A673 (cell line): Measurements from ENCODE around the gene ZNF577. TPM values are rescaled to one million over a fixed set of nuclear protein-coding genes. Genes with fewer than 3 reads are reported as not detected.
"Not testable (repeated sequence)": the region's sequence is repeated elsewhere in the genome, so short reads cannot be mapped to it uniquely, and the experiment has no call there.

Experiments used
- BruUV-seq: library from RNA; stranded (reverse); fragments of 400-500 nt; replicated peaks from 2 replicates; lab custom pipeline; 2021; lab: Mats Ljungman, UMichigan
- CTCF ChIA-PET: fragments of 300-600 bp; sonication (Branson Sonifier 250); formaldehyde crosslinking; loops from one replicate; lab custom pipeline; 2022; ENCODE audit warnings: antibody characterized with exemption; lab: Charles Lee
- POLR2A ChIA-PET: fragments of 300-600 bp; sonication (Branson Sonifier 250); formaldehyde crosslinking; loops from one replicate; lab custom pipeline; 2022; ENCODE audit warnings: antibody characterized with exemption; ENCODE audit not compliant: low non-redundant PET; lab: Charles Lee
- DNase-seq: peaks from one replicate; pipeline ENCODE4 v3.0.0-alpha.2; 2015; ENCODE audit warnings: low spot score
- H3K27ac ChIP-seq: fragments of 200-600 bp; sonication (generic); 2 replicates; pipeline ENCODE4 v1.5.1; 2016; ENCODE audit warnings: mixed run types, low read depth, mild to moderate bottlenecking, mixed read lengths, antibody characterized with exemption, low read length; ENCODE audit not compliant: poor library complexity, severe bottlenecking
- H3K27me3 ChIP-seq: fragments of 200-600 bp; sonication (generic); replicated peaks from 2 replicates; pipeline ENCODE4 v1.6.1; 2017; ENCODE audit warnings: mixed run types, low read depth, mild to moderate bottlenecking, mixed read lengths, antibody characterized with exemption, low read length; ENCODE audit not compliant: insufficient read depth, poor library complexity
- H3K36me3 ChIP-seq: fragments of 200-600 bp; sonication (generic); 2 replicates; pipeline ENCODE4 v1.6.1; 2016; ENCODE audit warnings: mixed run types, mild to moderate bottlenecking, mixed read lengths, antibody characterized with exemption, low read length; ENCODE audit not compliant: insufficient read depth, poor library complexity, severe bottlenecking
- H3K4me1 ChIP-seq: fragments of 200-600 bp; sonication (generic); 2 replicates; pipeline ENCODE4 v1.6.1; 2017; ENCODE audit warnings: mixed run types, mild to moderate bottlenecking, mixed read lengths, antibody characterized with exemption, low read length; ENCODE audit not compliant: insufficient read depth, poor library complexity, severe bottlenecking
- H3K4me3 ChIP-seq: fragments of 200-600 bp; sonication (generic); 2 replicates; pipeline ENCODE4 v1.5.1; 2016; ENCODE audit warnings: low read depth, mixed run types, mild to moderate bottlenecking, mixed read lengths, low read length; ENCODE audit not compliant: poor library complexity, severe bottlenecking
- H3K9me3 ChIP-seq: fragments of 200-600 bp; sonication (generic); 2 replicates; pipeline ENCODE4 v1.6.1; 2016; ENCODE audit warnings: mixed run types, low read depth, mild to moderate bottlenecking, mixed read lengths, antibody characterized with exemption, low read length; ENCODE audit not compliant: poor library complexity, severe bottlenecking
- EZH2 ChIP-seq: fragments of 200-600 bp; sonication (generic); IDR thresholded peaks from 2 replicates; pipeline ENCODE4 v1.6.1; 2017; ENCODE audit warnings: borderline replicate concordance, low read depth, mild to moderate bottlenecking, mixed read lengths, antibody characterized with exemption, low read length; ENCODE audit not compliant: poor library complexity, severe bottlenecking
- intact Hi-C: fragments of 100-400 bp; cut with micrococcal nuclease; formaldehyde crosslinking; loops from one replicate; pipeline ENCODE4 v1.10.0; 2022; ENCODE audit not compliant: unreplicated experiment
- total RNA-seq: library from RNA; stranded (reverse); gene quantifications from 2 replicates; pipeline ENCODE4 v1.2.3, GENCODE V29; 2021
- TF ChIP-seq, protein P1 (sequence below): fragments of 300-800, 200-600 bp; sonication (generic); conservative IDR thresholded peaks from 2 replicates; pipeline ENCODE4 v1.5.1; 2017; ENCODE audit warnings: low read depth, mild to moderate bottlenecking, antibody characterized with exemption, low read length, moderate library complexity, mixed read lengths

ZNF577 gene
- total RNA-seq, 1 experiment from 2014 or later, result 7.0 TPM

DNA sequence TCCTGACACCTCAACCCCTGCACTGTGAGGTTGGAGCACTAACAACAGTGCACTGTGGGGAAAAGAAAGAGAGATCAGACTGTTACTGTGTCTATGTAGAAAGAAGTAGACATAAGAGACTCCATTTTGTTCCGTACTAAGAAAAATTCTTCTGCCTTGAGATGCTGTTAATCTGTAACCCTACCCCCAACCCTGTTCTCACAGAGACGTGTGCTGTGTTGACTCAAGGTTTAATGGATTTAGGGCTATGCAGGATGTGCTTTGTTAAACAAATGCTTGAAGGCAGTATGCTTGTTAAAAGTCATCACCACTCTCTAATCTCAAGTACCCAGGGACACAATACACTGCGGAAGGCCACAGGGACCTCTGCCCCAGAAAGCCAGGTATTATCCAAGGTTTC lies 17.9 kb upstream of the ZNF577 start:
- intact Hi-C loops, result not testable (repeated sequence)

GRCh38 chr19:51905206-51905605 lies 17.5 kb upstream of the ZNF577 start:
- Histone ChIP-seq H3K9me3 (peaks cover 33% of the 10 kb centered on the region), H3K27me3 (no peaks in the 10 kb centered on the region), H3K4me3 (peak overlapping the region; percentile 75), H3K36me3 (peaks cover 19% of the 10 kb centered on the region), H3K27ac (no peak overlapping the region), H3K4me1 (no peaks in the 10 kb centered on the region)
- TF ChIP-seq EZH2, result no peak
- TF ChIP-seq, protein P1, sequence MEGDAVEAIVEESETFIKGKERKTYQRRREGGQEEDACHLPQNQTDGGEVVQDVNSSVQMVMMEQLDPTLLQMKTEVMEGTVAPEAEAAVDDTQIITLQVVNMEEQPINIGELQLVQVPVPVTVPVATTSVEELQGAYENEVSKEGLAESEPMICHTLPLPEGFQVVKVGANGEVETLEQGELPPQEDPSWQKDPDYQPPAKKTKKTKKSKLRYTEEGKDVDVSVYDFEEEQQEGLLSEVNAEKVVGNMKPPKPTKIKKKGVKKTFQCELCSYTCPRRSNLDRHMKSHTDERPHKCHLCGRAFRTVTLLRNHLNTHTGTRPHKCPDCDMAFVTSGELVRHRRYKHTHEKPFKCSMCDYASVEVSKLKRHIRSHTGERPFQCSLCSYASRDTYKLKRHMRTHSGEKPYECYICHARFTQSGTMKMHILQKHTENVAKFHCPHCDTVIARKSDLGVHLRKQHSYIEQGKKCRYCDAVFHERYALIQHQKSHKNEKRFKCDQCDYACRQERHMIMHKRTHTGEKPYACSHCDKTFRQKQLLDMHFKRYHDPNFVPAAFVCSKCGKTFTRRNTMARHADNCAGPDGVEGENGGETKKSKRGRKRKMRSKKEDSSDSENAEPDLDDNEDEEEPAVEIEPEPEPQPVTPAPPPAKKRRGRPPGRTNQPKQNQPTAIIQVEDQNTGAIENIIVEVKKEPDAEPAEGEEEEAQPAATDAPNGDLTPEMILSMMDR, result no peak
- no TSS peak for BruUV-seq
- ChIA-PET POLR2A (no interaction called here), CTCF (no interaction called here)
- intact Hi-C loops, result no loop called here
- no peak for DNase-seq

More for the DNA sequence above, 17.9 kb upstream of the ZNF577 start:
- H3K27ac ChIP-seq, POLR2A ChIA-PET, H3K4me3 ChIP-seq, H3K4me1 ChIP-seq, BruUV-seq, CTCF ChIA-PET, DNase-seq, H3K27me3 ChIP-seq: not testable (repeated sequence)
- peaks cover 28% of the 10 kb centered on the region for H3K9me3 ChIP-seq
- H3K36me3 ChIP-seq, result peaks cover 14% of the 10 kb centered on the region

DNA sequence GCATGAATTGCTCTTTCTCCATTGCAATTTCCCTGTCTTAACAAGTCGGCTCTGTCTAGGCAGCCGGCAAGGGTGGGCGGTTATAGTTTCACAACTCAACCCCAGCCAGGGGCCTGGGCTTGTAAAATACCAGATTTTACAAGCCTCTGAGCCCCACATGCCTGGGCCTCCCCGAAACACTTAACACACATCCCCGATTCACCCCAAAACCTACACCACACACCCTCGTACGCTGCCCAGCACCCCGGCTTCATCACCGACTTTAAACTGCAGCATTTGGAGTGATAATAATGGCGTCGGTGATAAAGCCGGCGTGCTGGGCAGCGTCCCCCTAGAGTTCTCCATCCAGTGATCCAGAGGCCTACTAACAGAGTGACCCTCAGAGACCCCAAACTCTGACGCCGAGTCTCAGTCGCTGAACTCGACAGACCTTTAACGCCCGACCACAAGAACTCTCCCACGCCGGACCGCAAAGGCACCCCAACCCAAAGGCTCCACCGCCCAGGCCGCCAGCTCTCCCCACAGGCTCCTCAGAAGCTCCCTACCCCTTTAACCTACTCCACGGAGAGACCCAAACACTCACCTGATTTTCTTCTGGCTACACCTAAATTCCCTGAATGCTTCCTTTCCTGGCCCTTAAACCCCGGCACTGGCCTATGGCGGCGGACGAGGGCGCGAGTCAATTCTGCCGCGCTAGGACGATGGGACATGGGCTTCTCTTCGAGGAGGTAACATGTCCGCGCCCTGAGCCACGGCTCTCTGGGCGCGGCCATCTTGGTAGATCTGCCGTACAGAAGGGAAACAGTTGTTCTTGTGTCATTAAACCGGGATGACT lies 16.8 kb upstream of the ZNF577 start, which contains the start of gene ZNF649:
TSS of gene ZNF649 (minus strand) at position 687 of the 835 bp plus-strand sequence. CDS start 4,910 bp downstream, outside the sequence.
- H3K27ac ChIP-seq, result peak within 1 kb of the TSS; percentile 81
- ChIA-PET POLR2A (no interaction called here), CTCF (no interaction called here)
- peak; percentile 92 for DNase-seq
- peaks cover 25% of the 10 kb centered on the region for H3K36me3 ChIP-seq
- no TSS peak for BruUV-seq
- H3K4me1 ChIP-seq, result no peaks in the 10 kb centered on the region
- H3K27me3 ChIP-seq, result no peaks in the 10 kb centered on the region
- no peak for TF ChIP-seq EZH2
- TF ChIP-seq, protein P1, result 0 out of 2 replicates have a peak, but pooled peaks have one; percentile 20
- intact Hi-C loops, result no loop called here
- peak within 1 kb of the TSS; percentile 75 for H3K4me3 ChIP-seq
- H3K9me3 ChIP-seq, result peaks cover 39% of the 10 kb centered on the region
